OCI-LY3 (cell line): ENCODE data around the gene SLC12A8.

Experiments
- H2AFZ ChIP-seq: fragments of 200-600, 300-600 bp; shearing (Covaris generic); 2 replicates; pipeline ENCODE4 v1.6.0; 2014; ENCODE audit warnings: antibody characterized with exemption, low read depth, low read length
- H3K27ac ChIP-seq: fragments of 200-600, 300-600 bp; sonication (generic); 2 replicates; pipeline ENCODE4 v1.5.1; 2014; ENCODE audit warnings: mild to moderate bottlenecking, low read length, moderate library complexity, mixed read lengths
- H3K27me3 ChIP-seq: fragments of 200-600, 300-600 bp; sonication (generic); 2 replicates; pipeline ENCODE4 v1.6.1; 2014; ENCODE audit warnings: low read depth, low read length, mixed read lengths
- H3K36me3 ChIP-seq: fragments of 200-600, 300-600 bp; sonication (generic); replicated peaks from 2 replicates; pipeline ENCODE3; 2014; ENCODE audit warnings: low read depth, low read length, mixed read lengths
- H3K4me1 ChIP-seq: fragments of 300-600, 200-600 bp; sonication (generic); 2 replicates; pipeline ENCODE4 v1.6.1; 2014; ENCODE audit warnings: low read length, mixed read lengths
- H3K4me2 ChIP-seq: fragments of 200-600, 300-600 bp; sonication (generic); 2 replicates; pipeline ENCODE4 v1.6.1; 2014; ENCODE audit warnings: low read length, mixed read lengths
- H3K4me3 ChIP-seq: fragments of 300-600, 200-600 bp; sonication (generic); 2 replicates; pipeline ENCODE4 v1.5.1; 2014; ENCODE audit warnings: antibody characterized with exemption, mild to moderate bottlenecking, low read length, moderate library complexity
- H3K79me2 ChIP-seq: fragments of 300-600, 200-600 bp; shearing (Covaris generic); 2 replicates; pipeline ENCODE4 v1.6.1; 2014; ENCODE audit warnings: mild to moderate bottlenecking, low read length, mixed read lengths
- H3K9ac ChIP-seq: fragments of 300-600, 200-600 bp; shearing (Covaris generic); 2 replicates; pipeline ENCODE4 v1.6.0; 2014; ENCODE audit warnings: mild to moderate bottlenecking, low read length, moderate library complexity
- H3K9me3 ChIP-seq: fragments of 200-600, 300-600 bp; shearing (Covaris generic); 2 replicates; pipeline ENCODE4 v1.6.1; 2014; ENCODE audit warnings: low read length, mixed read lengths; ENCODE audit not compliant: insufficient read depth
- H4K20me1 ChIP-seq: fragments of 200-600, 300-600 bp; sonication (generic); 2 replicates; pipeline ENCODE4 v1.6.1; 2016; ENCODE audit warnings: low read length, mixed read lengths; ENCODE audit not compliant: insufficient read depth
- CTCF ChIP-seq: fragments of 200-600, 300-600 bp; sonication (generic); IDR thresholded peaks from 2 replicates; pipeline ENCODE4 v1.5.1; 2014; ENCODE audit warnings: antibody characterized with exemption, low read length, low read depth
- EZH2phosphoT487 ChIP-seq: fragments of 200-600 bp; shearing (Covaris generic); IDR thresholded peaks from 2 replicates; pipeline ENCODE4 v1.6.1; 2018; ENCODE audit warnings: antibody characterized with exemption, mixed run types, low read depth

SLC12A8 gene

GRCh38 chr3:125140818-125141595, 71.5 kb downstream of the SLC12A8 start:
- H3K9ac ChIP-seq: no peak overlapping the region
- peaks cover 6% of the 10 kb centered on the region; the same call in 1 of the 2 replicates for H4K20me1 ChIP-seq
- no peak overlapping the region for H2AFZ ChIP-seq
- no peaks in the 10 kb centered on the region for H3K9me3 ChIP-seq
- no peaks in the 10 kb centered on the region for H3K36me3 ChIP-seq
- TF ChIP-seq CTCF (no peak), EZH2phosphoT487 (no peak)
- peak overlapping the region; percentile 94 for H3K4me2 ChIP-seq
- H3K27ac ChIP-seq: no peak overlapping the region
- no peaks in the 10 kb centered on the region for H3K79me2 ChIP-seq
- H3K4me1 ChIP-seq: peaks cover 47% of the 10 kb centered on the region
- H3K27me3 ChIP-seq: peaks cover 84% of the 10 kb centered on the region
- peak overlapping the region; percentile 78 for H3K4me3 ChIP-seq

GRCh38 chr3:125140011-125140817, 72.3 kb downstream of the SLC12A8 start:
- Histone ChIP-seq H3K27ac (no peak overlapping the region), H3K79me2 (no peaks in the 10 kb centered on the region), H3K9me3 (no peaks in the 10 kb centered on the region), H4K20me1 (peaks cover 6% of the 10 kb centered on the region; the same call in 1 of the 2 replicates), H3K4me2 (no peak overlapping the region), H3K9ac (no peak overlapping the region), H3K36me3 (no peaks in the 10 kb centered on the region), H3K27me3 (peaks cover 90% of the 10 kb centered on the region), H2AFZ (no peak overlapping the region), H3K4me1 (peaks cover 44% of the 10 kb centered on the region), H3K4me3 (no peak overlapping the region)
- TF ChIP-seq EZH2phosphoT487 (no peak), CTCF (no peak)

- Histone ChIP-seq H3K27ac (no peak overlapping the region), H2AFZ (no peak overlapping the region), H3K36me3 (no peaks in the 10 kb centered on the region), H3K9me3 (no peaks in the 10 kb centered on the region), H3K9ac (no peak overlapping the region), H3K4me1 (peaks cover 44% of the 10 kb centered on the region), H3K4me3 (no peak overlapping the region), H4K20me1 (peaks cover 6% of the 10 kb centered on the region; the same call in 1 of the 2 replicates), H3K79me2 (no peaks in the 10 kb centered on the region), H3K4me2 (no peak overlapping the region), H3K27me3 (peaks cover 90% of the 10 kb centered on the region)
- TF ChIP-seq EZH2phosphoT487: no peak
- no peak for TF ChIP-seq CTCF
These were observed 73.2 kb downstream of the SLC12A8 start for GRCh38 chr3:125139386-125139785.
